GM12878 (cell line): ENCODE measurements around the gene GNAT1. TPM values are rescaled to one million over a fixed set of nuclear protein-coding genes. Genes with fewer than 3 reads are reported as not detected.

Experiments used
- ATAC-seq: fragments of 200-7000 bp; cut with Tn5 transposase; 3 replicates; pipeline ENCODE4 v1.9.1; 2020; ENCODE audit warnings: mild to moderate bottlenecking, moderate library complexity
- BruUV-seq: library from RNA; stranded (reverse); fragments of 400-500 nt; replicated peaks from 2 replicates; lab custom pipeline; 2021; lab: Mats Ljungman, UMichigan
- CTCF ChIA-PET: fragments of 300-600 bp; sonication (Branson Sonifier 250); formaldehyde crosslinking; extraction: SDS; loops from one replicate; lab custom pipeline; 2021; ENCODE audit warnings: inconsistent platforms; lab: Yijun Ruan, JAX
- POLR2A ChIA-PET: fragments of 350-600 bp; formaldehyde crosslinking; extraction: SDS; loops from one replicate; lab custom pipeline; 2021; ENCODE audit warnings: inconsistent platforms; lab: Charles Lee
- RAD21 ChIA-PET: fragments of 300-600 bp; sonication (Branson Sonifier 250); formaldehyde crosslinking; loops from one replicate; lab custom pipeline; 2023; ENCODE audit warnings: antibody characterized with exemption; ENCODE audit not compliant: unreplicated experiment; lab: Charles Lee
- SMC1A ChIA-PET: fragments of 300-600 bp; sonication (Branson Sonifier 250); formaldehyde crosslinking; loops from one replicate; lab custom pipeline; 2023; ENCODE audit not compliant: unreplicated experiment, uncharacterized antibody; lab: Charles Lee
- DNase-seq: peaks from one replicate; pipeline ENCODE4 v3.0.0-alpha.2; 2011; ENCODE audit warnings: low read depth, low spot score
- FAIRE-seq: peaks from 3 replicates; lab custom pipeline; 2011; peaks lifted over from hg19 to GRCh38; lab: Jason Lieb, UNC
- H2AFZ ChIP-seq: 2 replicates; pipeline ENCODE4 v1.6.0; 2011; ENCODE audit warnings: low read depth, low read length, control low read depth; ENCODE audit not compliant: control insufficient read depth
- H3K27ac ChIP-seq: 2 replicates; pipeline ENCODE4 v1.5.1; 2011; ENCODE audit warnings: control low read depth; ENCODE audit not compliant: control insufficient read depth, insufficient read depth
- H3K27me3 ChIP-seq, 2 experiments: replicated peaks in 1 of 2; 2 replicates each; pipeline versions ENCODE4 v1.6.0 to v1.6.1; 2011; ENCODE audit warnings: low read length in 1 of 2; ENCODE audit not compliant: control insufficient read depth in 2 of 2, insufficient read depth in 2 of 2
- H3K36me3 ChIP-seq, 2 experiments: 2 replicates each; pipeline ENCODE4 v1.5.1; 2011; ENCODE audit warnings: low read length in 1 of 2; ENCODE audit not compliant: control insufficient read depth in 2 of 2, insufficient read depth in 2 of 2
- H3K4me1 ChIP-seq: 2 replicates; pipeline ENCODE4 v1.6.1; 2011; ENCODE audit warnings: mild to moderate bottlenecking, low read length, moderate library complexity, mixed read lengths; ENCODE audit not compliant: control insufficient read depth, insufficient read depth
- H3K4me2 ChIP-seq: 2 replicates; pipeline ENCODE4 v1.6.0; 2011; ENCODE audit warnings: control low read depth; ENCODE audit not compliant: control insufficient read depth, insufficient read depth
- H3K4me3 ChIP-seq: fragments of 200-600 bp; sonication (generic); 2 replicates; pipeline ENCODE4 v1.5.1; 2016
- H3K79me2 ChIP-seq: 2 replicates; pipeline ENCODE4 v1.6.0; 2011; ENCODE audit warnings: low read length; ENCODE audit not compliant: control insufficient read depth, insufficient read depth
- H3K9ac ChIP-seq: 2 replicates; pipeline ENCODE4 v1.8.0; 2011; ENCODE audit warnings: low read length, control low read depth, mixed read lengths; ENCODE audit not compliant: control insufficient read depth, insufficient read depth
- H3K9me3 ChIP-seq: replicated peaks from 3 replicates; pipeline ENCODE4 v1.5.1; 2011; ENCODE audit warnings: mild to moderate bottlenecking, low read length; ENCODE audit not compliant: control insufficient read depth, insufficient read depth
- H4K20me1 ChIP-seq: 2 replicates; pipeline ENCODE4 v1.6.0; 2011; ENCODE audit not compliant: control insufficient read depth, insufficient read depth
- CHD1 ChIP-seq: IDR thresholded peaks from 2 replicates; pipeline ENCODE4 v1.6.1; 2012; ENCODE audit warnings: low read depth, low read length, improper control_type of control experiment
- CHD2 ChIP-seq: IDR thresholded peaks from 2 replicates; pipeline ENCODE4 v1.6.1; 2011; ENCODE audit warnings: low read depth, low read length, improper control_type of control experiment, borderline replicate concordance
- EZH2 ChIP-seq: IDR thresholded peaks from 2 replicates; pipeline ENCODE4 v1.6.1; 2012; ENCODE audit warnings: low read depth, mild to moderate bottlenecking, control low read depth, inconsistent platforms, low read length, borderline replicate concordance; ENCODE audit not compliant: control insufficient read depth
- GATAD2B ChIP-seq: fragments of 450-650 bp; conservative IDR thresholded peaks from 2 replicates; pipeline ENCODE4 v1.6.1; 2017; ENCODE audit warnings: low read depth, mild to moderate bottlenecking, moderate library complexity
- IKZF2 ChIP-seq, 2 experiments: fragments of 450-650 bp; IDR thresholded peaks; 2 replicates each; pipeline ENCODE4 v1.6.1; 2017; ENCODE audit warnings: mild to moderate bottlenecking in 2 of 2, moderate library complexity in 2 of 2
- KLF5 ChIP-seq: fragments of 450-650 bp; IDR thresholded peaks from 2 replicates; pipeline ENCODE4 v1.6.1; 2014; ENCODE audit warnings: mild to moderate bottlenecking; ENCODE audit not compliant: partially characterized antibody
- MEF2A ChIP-seq: IDR thresholded peaks from 2 replicates; pipeline ENCODE4 v1.6.1; 2011; ENCODE audit warnings: low read depth, mild to moderate bottlenecking, low read length, moderate library complexity; ENCODE audit not compliant: insufficient read depth
- MYC ChIP-seq: IDR thresholded peaks from 2 replicates; pipeline ENCODE4 v1.6.1; 2011; ENCODE audit warnings: mild to moderate bottlenecking, low read length, moderate library complexity, inconsistent platforms; ENCODE audit not compliant: insufficient read depth, insufficient replicate concordance, insufficient read length, severe bottlenecking
- PAX5 ChIP-seq: IDR thresholded peaks from 2 replicates; pipeline ENCODE4 v1.6.1; 2011; ENCODE audit warnings: low read depth, low read length, borderline replicate concordance
- POLR2AphosphoS2 ChIP-seq: IDR thresholded peaks from 2 replicates; pipeline ENCODE4 v1.6.1; 2011; ENCODE audit warnings: low read depth, mild to moderate bottlenecking, low read length, improper control_type of control experiment, moderate library complexity
- SIN3A ChIP-seq: IDR thresholded peaks from 2 replicates; pipeline ENCODE4 v1.6.1; 2012; ENCODE audit warnings: low read depth, low read length, improper control_type of control experiment
- TAF1 ChIP-seq: IDR thresholded peaks from 2 replicates; pipeline ENCODE4 v1.6.1; 2011; ENCODE audit warnings: mild to moderate bottlenecking, low read depth, low read length, borderline replicate concordance
- YY1 ChIP-seq: IDR thresholded peaks from 2 replicates; pipeline ENCODE4 v1.6.1; 2011; ENCODE audit warnings: low read depth, mild to moderate bottlenecking, low read length
- ZZZ3 ChIP-seq: IDR thresholded peaks from 2 replicates; pipeline ENCODE4 v1.6.1; 2011; ENCODE audit warnings: low read depth; ENCODE audit not compliant: control insufficient read depth, insufficient read length
- WGBS: methylation state at CpG from one replicate; pipeline ENCODE4 v1.1.6; 2016; ENCODE audit warnings: low lambda C conversion rate; ENCODE audit not compliant: insufficient replicate concordance, insufficient coverage; ENCODE audit errors: missing lambda C conversion rate; 5-methylcytosine and 5-hydroxymethylcytosine counted together
- in situ Hi-C: fragments of 300-500 bp; cut with MboI; formaldehyde crosslinking; loops from 9 replicates; pipeline ENCODE4 v1.14.3; 2018; ENCODE audit warnings: mixed read lengths
- intact Hi-C: fragments of 100-400 bp; cut with micrococcal nuclease; formaldehyde crosslinking; loops from one replicate; pipeline ENCODE4 v1.14.2; 2022; ENCODE audit not compliant: unreplicated experiment
- polyA plus RNA-seq, 11 experiments: library from polyadenylated mRNA; depleted of rRNA in 4 of 11; unstranded in 6 of 11; stranded (reverse) in 5 of 11; fragments of >200 nt; fragmentation: Nextera tagmentation in 4 of 11; fragmentation: Illumina TruSeq in 1 of 11; extraction: Ambion mirVana in 4 of 11; extraction: Trizol in 1 of 11; gene quantifications; 1 replicate in 1 of 11; 2 replicates in 10 of 11; pipeline versions ENCODE4 v1.2.1 to v1.2.3, GENCODE V29; 2011 to 2016; ENCODE audit warnings: inconsistent platforms in 2 of 11, missing spikeins in 2 of 11, low read depth in 1 of 11
- total RNA-seq, 4 experiments: library from RNA; depleted of rRNA in 3 of 4; stranded (reverse); fragments of >200 nt in 3 of 4; fragmentation: Illumina TruSeq in 1 of 4; extraction: Trizol in 1 of 4; gene quantifications; 2 replicates each; pipeline versions ENCODE4 v1.2.1 to v1.2.3, GENCODE V29; 2013 to 2021
- TF ChIP-seq, protein P1 (sequence below): IDR thresholded peaks from 2 replicates; pipeline ENCODE4 v1.6.1; 2011; ENCODE audit warnings: low read depth, mild to moderate bottlenecking, low read length, moderate library complexity, borderline replicate concordance; ENCODE audit errors: extremely low read depth
- TF ChIP-seq, protein P2 (sequence below): IDR thresholded peaks from 2 replicates; pipeline ENCODE4 v1.6.1; 2011; ENCODE audit warnings: borderline replicate concordance, low read depth, mild to moderate bottlenecking, moderate library complexity, low read length; ENCODE audit not compliant: insufficient read depth, poor library complexity, severe bottlenecking
- TF ChIP-seq, protein P3 (sequence below): IDR thresholded peaks from 2 replicates; pipeline ENCODE4 v1.6.1; 2011; ENCODE audit warnings: low read depth, low read length, improper control_type of control experiment, borderline replicate concordance
- TF ChIP-seq, protein P4 (sequence below), 3 experiments: IDR thresholded peaks in 2 of 3; conservative IDR thresholded peaks in 1 of 3; 2 replicates each; pipeline ENCODE4 v1.5.1; 2011; ENCODE audit warnings: low read depth in 3 of 3, low read length in 3 of 3, mild to moderate bottlenecking in 3 of 3, control low read depth in 2 of 3, moderate library complexity in 2 of 3, inconsistent platforms in 1 of 3, mixed read lengths in 1 of 3; ENCODE audit not compliant: control insufficient read depth in 2 of 3, insufficient read depth in 1 of 3; ENCODE audit errors: extremely low read depth in 1 of 3

The GNAT1 gene
- total and polyA plus RNA-seq, 10 of the 15 experiments (the other 5 are each of a cell fraction or from before 2014, with no cell fraction given), result not detected

- TF ChIP-seq, protein P1, sequence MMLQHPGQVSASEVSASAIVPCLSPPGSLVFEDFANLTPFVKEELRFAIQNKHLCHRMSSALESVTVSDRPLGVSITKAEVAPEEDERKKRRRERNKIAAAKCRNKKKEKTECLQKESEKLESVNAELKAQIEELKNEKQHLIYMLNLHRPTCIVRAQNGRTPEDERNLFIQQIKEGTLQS, result no peak
- no peak for TF ChIP-seq MYC
- TF ChIP-seq, all 136 proteins: peak for 0
These were observed 32.8 kb upstream of the GNAT1 start (continued) for GRCh38 chr3:50158530-50159146.

GRCh38 chr3:50160561-50160983 lies 30.8 kb upstream of the GNAT1 start:
- no peak overlapping the region for H3K4me2 ChIP-seq
- WGBS, result 21% methylated on average over 7 of the region's 7 CpGs
- H3K27ac ChIP-seq, result no peak overlapping the region
- ChIA-PET POLR2A (no interaction called here), SMC1A (no interaction called here), CTCF (interaction anchor here (0.6 kb wide), 1 partner anchor 547 kb away, joined by 3 read pairs; no protein-coding TSS in a partner anchor), RAD21 (no interaction called here)
- H4K20me1 ChIP-seq, result no peaks in the 10 kb centered on the region; the same call in 1 of the 2 replicates
- no TSS peak for BruUV-seq
- H3K4me1 ChIP-seq, result no peaks in the 10 kb centered on the region
- peaks cover 5 to 6% of the 10 kb centered on the region in 2 experiments for H3K27me3 ChIP-seq
- FAIRE-seq (no peak), DNase-seq (no peak), ATAC-seq (no peak)
- in situ Hi-C loops (no loop called here), intact Hi-C loops (no loop called here)
- no peaks in the 10 kb centered on the region for H3K79me2 ChIP-seq
- H3K9me3 ChIP-seq, result no peaks in the 10 kb centered on the region
- no peak overlapping the region for H3K9ac ChIP-seq
- no peak overlapping the region for H2AFZ ChIP-seq
- H3K4me3 ChIP-seq, result no peak overlapping the region
- H3K36me3 ChIP-seq, result no peaks in the 10 kb centered on the region
- TF ChIP-seq, protein P2, sequence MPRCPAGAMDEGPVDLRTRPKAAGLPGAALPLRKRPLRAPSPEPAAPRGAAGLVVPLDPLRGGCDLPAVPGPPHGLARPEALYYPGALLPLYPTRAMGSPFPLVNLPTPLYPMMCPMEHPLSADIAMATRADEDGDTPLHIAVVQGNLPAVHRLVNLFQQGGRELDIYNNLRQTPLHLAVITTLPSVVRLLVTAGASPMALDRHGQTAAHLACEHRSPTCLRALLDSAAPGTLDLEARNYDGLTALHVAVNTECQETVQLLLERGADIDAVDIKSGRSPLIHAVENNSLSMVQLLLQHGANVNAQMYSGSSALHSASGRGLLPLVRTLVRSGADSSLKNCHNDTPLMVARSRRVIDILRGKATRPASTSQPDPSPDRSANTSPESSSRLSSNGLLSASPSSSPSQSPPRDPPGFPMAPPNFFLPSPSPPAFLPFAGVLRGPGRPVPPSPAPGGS, result no peak
- TF ChIP-seq YY1, result no peak
- no peak for TF ChIP-seq ZZZ3
- TF ChIP-seq KLF5, result no peak
- TF ChIP-seq CHD1, result no peak
- TF ChIP-seq, protein P3, sequence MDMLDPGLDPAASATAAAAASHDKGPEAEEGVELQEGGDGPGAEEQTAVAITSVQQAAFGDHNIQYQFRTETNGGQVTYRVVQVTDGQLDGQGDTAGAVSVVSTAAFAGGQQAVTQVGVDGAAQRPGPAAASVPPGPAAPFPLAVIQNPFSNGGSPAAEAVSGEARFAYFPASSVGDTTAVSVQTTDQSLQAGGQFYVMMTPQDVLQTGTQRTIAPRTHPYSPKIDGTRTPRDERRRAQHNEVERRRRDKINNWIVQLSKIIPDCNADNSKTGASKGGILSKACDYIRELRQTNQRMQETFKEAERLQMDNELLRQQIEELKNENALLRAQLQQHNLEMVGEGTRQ, result no peak
- no peak for TF ChIP-seq PAX5
- TF ChIP-seq SIN3A, result no peak
- TF ChIP-seq POLR2AphosphoS2, result no peak
- TF ChIP-seq CHD2, result no peak
- no peak for TF ChIP-seq IKZF2 (IDR thresholded peaks at IDR 0.05)
- TF ChIP-seq MEF2A, result no peak
- no peak for TF ChIP-seq EZH2
- TF ChIP-seq GATAD2B, result no peak
- TF ChIP-seq, protein P4, sequence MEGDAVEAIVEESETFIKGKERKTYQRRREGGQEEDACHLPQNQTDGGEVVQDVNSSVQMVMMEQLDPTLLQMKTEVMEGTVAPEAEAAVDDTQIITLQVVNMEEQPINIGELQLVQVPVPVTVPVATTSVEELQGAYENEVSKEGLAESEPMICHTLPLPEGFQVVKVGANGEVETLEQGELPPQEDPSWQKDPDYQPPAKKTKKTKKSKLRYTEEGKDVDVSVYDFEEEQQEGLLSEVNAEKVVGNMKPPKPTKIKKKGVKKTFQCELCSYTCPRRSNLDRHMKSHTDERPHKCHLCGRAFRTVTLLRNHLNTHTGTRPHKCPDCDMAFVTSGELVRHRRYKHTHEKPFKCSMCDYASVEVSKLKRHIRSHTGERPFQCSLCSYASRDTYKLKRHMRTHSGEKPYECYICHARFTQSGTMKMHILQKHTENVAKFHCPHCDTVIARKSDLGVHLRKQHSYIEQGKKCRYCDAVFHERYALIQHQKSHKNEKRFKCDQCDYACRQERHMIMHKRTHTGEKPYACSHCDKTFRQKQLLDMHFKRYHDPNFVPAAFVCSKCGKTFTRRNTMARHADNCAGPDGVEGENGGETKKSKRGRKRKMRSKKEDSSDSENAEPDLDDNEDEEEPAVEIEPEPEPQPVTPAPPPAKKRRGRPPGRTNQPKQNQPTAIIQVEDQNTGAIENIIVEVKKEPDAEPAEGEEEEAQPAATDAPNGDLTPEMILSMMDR (IDR thresholded peaks at IDR 0.05 in 2 of 3, conservative IDR thresholded peaks at IDR 0.05 in 1 of 3; ENCODE audit: control insufficient read depth in 2 of 3, extremely low read depth in 1 of 3, insufficient read depth in 1 of 3, low read depth in 3 of 3, low read length in 3 of 3), result no peak
- no peak for TF ChIP-seq TAF1
